Measurements from ENCODE around the gene PRR22. TPM values are rescaled to one million over a fixed set of nuclear protein-coding genes. Genes with fewer than 3 reads are reported as not detected.

Gene PRR22
- total RNA-seq (5.4 and 5.6 TPM in 2 replicates), polyA plus RNA-seq (3.4 and 4.1 TPM in 2 replicates), polyA minus RNA-seq (3.4 and 4.2 TPM in 2 replicates)
- total RNA-seq (2013): 1.5 TPM

GRCh38 chr19:5784581-5785147, at the start of gene PRR22:
Gene PRR22, minus strand, starts transcription at chr19:5784746. Its CDS starts 86 bp downstream, at chr19:5784660.
- Histone ChIP-seq H3K36me3 (replicated peaks in 1 of 2; ENCODE audit: control extremely low read depth in 1 of 2, control insufficient read depth in 1 of 2, extremely low read depth in 1 of 2, insufficient read depth in 2 of 2, low read length in 1 of 2) (peaks cover 0 to 47% of the 10 kb centered on the region in 2 experiments), H3K4me1 (ENCODE audit: control insufficient read depth in 2 of 2, insufficient read depth in 2 of 2, low read length in 2 of 2) (no peaks in the 10 kb centered on the region), H3K79me2 (ENCODE audit: control insufficient read depth, insufficient read depth, low read length) (peaks cover 7% of the 10 kb centered on the region), H2AFZ (ENCODE audit: insufficient read depth, low read depth, low read length, poor library complexity, severe bottlenecking) (no peak within 1 kb of the TSS), H3K4me3 (ENCODE audit: control extremely low read depth in 1 of 5, extremely low read depth in 1 of 5, insufficient read depth in 1 of 5, low read depth in 2 of 5, low read length in 4 of 5) (no peak within 1 kb of the TSS), H3K27me3 (replicated peaks in 1 of 4; ENCODE audit: control extremely low read depth in 1 of 4, control insufficient read depth in 3 of 4, insufficient read depth in 4 of 4, low read length in 3 of 4) (no peaks in the 10 kb centered on the region), H3K27ac (ENCODE audit: low read length in 2 of 2) (no peak within 1 kb of the TSS), H3K4me2 (replicated peaks; ENCODE audit: low read depth, low read length, poor library complexity, severe bottlenecking) (no peak within 1 kb of the TSS), H3K9ac (ENCODE audit: low read length) (no peak within 1 kb of the TSS), H3K9me3 (ENCODE audit: control extremely low read depth in 1 of 3, control insufficient read depth in 2 of 3, insufficient read depth in 1 of 3, low read length in 2 of 3) (peaks cover 0 to under 1% (median 0%) of the 10 kb centered on the region in 3 donors), H4K20me1 (ENCODE audit: control insufficient read depth, insufficient read depth, low read length, poor library complexity, severe bottlenecking) (peaks cover 20% of the 10 kb centered on the region)
- Mint-ChIP-seq H3K27ac (no peak within 1 kb of the TSS), H3K4me1 (no peaks in the 10 kb centered on the region), H3K9me3 (ENCODE audit: insufficient read depth) (no peaks in the 10 kb centered on the region), H3K27me3 (no peaks in the 10 kb centered on the region), H3K4me3 (no peak within 1 kb of the TSS)
- peak; percentile 32 for DNase-seq
- ChIA-PET POLR2A (no interaction called here), CTCF (no interaction called here)
- no peak for ATAC-seq (ENCODE audit: low read depth)
- TF ChIP-seq EZH2 (IDR thresholded peaks at IDR 0.05; ENCODE audit: borderline replicate concordance, insufficient read depth, low read depth, low read length, poor library complexity, severe bottlenecking): no peak
- no peak for TF ChIP-seq CTCF (IDR thresholded peaks at IDR 0.05)
- 95% methylated on average over 12 of the region's 15 CpGs for WGBS (ENCODE audit: insufficient coverage)
- intact Hi-C loops (cut with micrococcal nuclease): no loop called here

GRCh38 chr19:5832527-5833216, 48.1 kb upstream of the PRR22 start:
- TF ChIP-seq CTCF (IDR thresholded peaks at IDR 0.05): no peak
- TF ChIP-seq EZH2 (IDR thresholded peaks at IDR 0.05; ENCODE audit: borderline replicate concordance, insufficient read depth, low read depth, low read length, poor library complexity, severe bottlenecking): no peak
- CTCF ChIA-PET: interaction anchor here (0.6 kb wide), 1 partner anchor 250 kb away, joined by 3 read pairs; no protein-coding TSS in a partner anchor
- POLR2A ChIA-PET: no interaction called here
- intact Hi-C loops (cut with micrococcal nuclease): no loop called here
- H3K9ac ChIP-seq (ENCODE audit: low read length): no peak overlapping the region
- no peak overlapping the region for H3K4me2 ChIP-seq (replicated peaks; ENCODE audit: low read depth, low read length, poor library complexity, severe bottlenecking)
- H3K79me2 ChIP-seq (ENCODE audit: control insufficient read depth, insufficient read depth, low read length): no peaks in the 10 kb centered on the region
- H3K27ac Mint-ChIP-seq: no peak overlapping the region
- no peak overlapping the region for H3K4me3 Mint-ChIP-seq
- no peak overlapping the region for H3K27ac ChIP-seq (ENCODE audit: low read length in 2 of 2)
- peaks cover 11% of the 10 kb centered on the region for H3K4me1 Mint-ChIP-seq
- H3K4me1 ChIP-seq (ENCODE audit: control insufficient read depth in 2 of 2, insufficient read depth in 2 of 2, low read length in 2 of 2): peaks cover 12 to 17% of the 10 kb centered on the region in 2 donors
- no peaks in the 10 kb centered on the region for H3K36me3 ChIP-seq (replicated peaks in 1 of 2; ENCODE audit: control extremely low read depth in 1 of 2, control insufficient read depth in 1 of 2, extremely low read depth in 1 of 2, insufficient read depth in 2 of 2, low read length in 1 of 2)
- DNase-seq (no peak), ATAC-seq (ENCODE audit: low read depth) (no peak)
- no peak overlapping the region for H3K4me3 ChIP-seq (ENCODE audit: control extremely low read depth in 1 of 5, extremely low read depth in 1 of 5, insufficient read depth in 1 of 5, low read depth in 2 of 5, low read length in 4 of 5)
- peaks cover 4% of the 10 kb centered on the region for H3K27me3 Mint-ChIP-seq
- H3K9me3 ChIP-seq (ENCODE audit: control extremely low read depth in 1 of 3, control insufficient read depth in 2 of 3, insufficient read depth in 1 of 3, low read length in 2 of 3): peaks cover 0 to 27% (median 0%) of the 10 kb centered on the region in 3 donors
- no peak overlapping the region for H2AFZ ChIP-seq (ENCODE audit: insufficient read depth, low read depth, low read length, poor library complexity, severe bottlenecking)
- peaks cover 0 to 23% (median 7%) of the 10 kb centered on the region in 4 experiments for H3K27me3 ChIP-seq (replicated peaks in 1 of 4; ENCODE audit: control extremely low read depth in 1 of 4, control insufficient read depth in 3 of 4, insufficient read depth in 4 of 4, low read length in 3 of 4)
- WGBS (ENCODE audit: insufficient coverage): 85% methylated on average over 6 of the region's 6 CpGs
- H4K20me1 ChIP-seq (ENCODE audit: control insufficient read depth, insufficient read depth, low read length, poor library complexity, severe bottlenecking): no peaks in the 10 kb centered on the region
- no peaks in the 10 kb centered on the region for H3K9me3 Mint-ChIP-seq (ENCODE audit: insufficient read depth)
